Epithelial cell of proximal tubule (primary cell): ENCODE measurements around the gene TULP4. TPM values are rescaled to one million over a fixed set of nuclear protein-coding genes. Genes with fewer than 3 reads are reported as not detected.
"Not testable (repeated sequence)": the region's sequence is repeated elsewhere in the genome, so short reads cannot be mapped to it uniquely, and the experiment has no call there.

ENCODE experiments used
- DNase-seq: peaks from one replicate; pipeline ENCODE4 v3.0.0-alpha.2; 2011; ENCODE audit warnings: low read depth
- H3K4me3 ChIP-seq: 2 replicates; pipeline ENCODE4 v1.5.1; 2011; ENCODE audit warnings: low read depth, mild to moderate bottlenecking, low read length
- CTCF ChIP-seq: conservative IDR thresholded peaks from 2 replicates; pipeline ENCODE4 v1.5.1; 2012; ENCODE audit warnings: low read depth, mild to moderate bottlenecking, low read length
- total RNA-seq: library from RNA; depleted of rRNA; stranded (reverse); fragments of >200 nt; gene quantifications from 2 replicates; pipeline ENCODE4 v1.2.3, GENCODE V29; 2015

TULP4 gene
- total RNA-seq, 1 donor from 2014 or later, result 25.4 TPM

GRCh38 chr6:158522616-158523015 lies 210.4 kb downstream of the TULP4 start:
- no peak for DNase-seq
- H3K4me3 ChIP-seq, result no peak overlapping the region
- TF ChIP-seq CTCF, result no peak

DNA sequence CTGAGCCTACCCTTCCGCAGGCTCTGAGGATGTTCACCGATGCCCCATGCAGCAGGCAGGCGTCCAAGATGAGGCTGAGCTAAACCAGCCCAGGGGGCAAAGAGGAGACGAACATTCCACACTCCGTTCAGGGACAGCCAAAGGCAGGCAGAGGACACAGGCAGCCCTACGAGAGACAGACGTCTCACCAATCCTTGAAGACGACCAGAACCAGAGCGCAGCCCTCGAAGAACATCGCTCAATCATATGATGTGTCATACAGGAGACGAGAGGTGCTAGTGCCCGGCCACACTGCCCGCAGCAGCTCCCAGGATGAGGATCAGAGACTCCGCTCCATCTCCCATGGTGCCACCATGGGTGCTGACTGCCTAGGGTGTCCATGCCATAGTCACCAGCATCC lies 212.0 kb downstream of the TULP4 start:
- DNase-seq, result no peak
- TF ChIP-seq CTCF, result no peak
- no peak overlapping the region for H3K4me3 ChIP-seq

DNA sequence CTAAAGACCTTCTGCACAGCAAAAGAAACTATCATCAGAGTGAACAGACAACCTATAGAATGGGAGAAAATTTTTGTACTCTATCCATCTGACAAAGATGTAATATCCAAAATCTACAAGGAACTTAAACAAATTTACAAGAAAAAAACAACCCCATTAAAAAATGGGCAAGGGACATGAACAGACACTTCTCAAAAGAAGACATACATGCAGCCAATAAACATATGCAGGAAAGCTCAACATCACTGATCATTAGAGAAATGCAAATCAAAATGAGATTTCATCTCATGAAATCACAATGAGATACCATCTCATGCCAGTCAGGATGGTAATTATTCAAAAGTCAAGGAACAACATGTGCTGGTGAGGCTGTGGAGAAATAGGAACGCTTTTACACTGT lies 215.6 kb downstream of the TULP4 start:
- not testable (repeated sequence) for H3K4me3 ChIP-seq, DNase-seq

- no peak for DNase-seq
- no peak for TF ChIP-seq CTCF
- no peak overlapping the region for H3K4me3 ChIP-seq
Measured at GRCh38 chr6:158528826-158529225, 216.6 kb downstream of the TULP4 start.

- no peak for DNase-seq
- TF ChIP-seq CTCF, result no peak
- no peak overlapping the region for H3K4me3 ChIP-seq
Measured at GRCh38 chr6:158529629-158530028, 217.4 kb downstream of the TULP4 start.

GRCh38 chr6:158531566-158531965 lies 219.3 kb downstream of the TULP4 start:
- DNase-seq, result no peak
- no peak for TF ChIP-seq CTCF
- no peak overlapping the region for H3K4me3 ChIP-seq

DNA sequence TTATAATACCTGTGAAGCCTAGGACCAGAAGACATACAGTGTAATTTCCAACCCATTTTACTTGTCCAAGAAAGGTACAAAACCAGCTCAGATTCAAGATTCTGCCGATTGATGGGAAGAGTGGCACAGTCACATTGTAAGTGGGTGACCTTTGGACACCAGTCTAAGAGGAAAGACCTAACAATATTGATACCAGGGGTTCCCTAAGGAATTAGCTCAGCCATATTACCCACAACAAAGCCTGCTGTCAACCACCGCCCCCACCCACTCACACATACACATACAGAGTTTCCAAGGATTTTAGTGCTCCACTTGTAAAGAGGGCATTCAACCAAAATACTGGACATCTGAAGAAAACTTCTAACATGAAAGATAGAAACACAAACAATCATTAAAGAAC lies 219.7 kb downstream of the TULP4 start:
- no peak for DNase-seq
- H3K4me3 ChIP-seq, result no peak overlapping the region
- TF ChIP-seq CTCF, result no peak
